ENCODE measurements around the gene GLTP.

DNA sequence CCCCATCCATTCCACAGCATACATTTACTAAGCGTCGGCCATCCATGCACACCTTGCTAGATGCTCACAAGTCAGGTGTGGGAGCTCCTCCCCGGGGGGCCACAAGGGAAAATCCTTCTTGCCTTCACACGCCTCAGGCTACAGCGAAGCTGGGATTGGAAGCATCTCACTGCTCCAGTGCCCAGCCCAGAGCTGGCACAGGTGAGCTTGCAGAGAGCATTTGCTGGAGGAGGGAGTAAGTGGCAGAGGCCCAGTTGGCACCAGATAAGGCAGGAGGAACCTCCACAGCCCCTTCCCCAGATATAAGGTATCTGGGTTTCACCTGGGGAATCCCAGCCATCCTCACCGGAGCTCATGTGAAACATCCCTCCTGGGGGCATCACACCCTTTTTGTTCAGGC lies 49.0 kb downstream of the GLTP start:
- TF ChIP-seq, protein P1, sequence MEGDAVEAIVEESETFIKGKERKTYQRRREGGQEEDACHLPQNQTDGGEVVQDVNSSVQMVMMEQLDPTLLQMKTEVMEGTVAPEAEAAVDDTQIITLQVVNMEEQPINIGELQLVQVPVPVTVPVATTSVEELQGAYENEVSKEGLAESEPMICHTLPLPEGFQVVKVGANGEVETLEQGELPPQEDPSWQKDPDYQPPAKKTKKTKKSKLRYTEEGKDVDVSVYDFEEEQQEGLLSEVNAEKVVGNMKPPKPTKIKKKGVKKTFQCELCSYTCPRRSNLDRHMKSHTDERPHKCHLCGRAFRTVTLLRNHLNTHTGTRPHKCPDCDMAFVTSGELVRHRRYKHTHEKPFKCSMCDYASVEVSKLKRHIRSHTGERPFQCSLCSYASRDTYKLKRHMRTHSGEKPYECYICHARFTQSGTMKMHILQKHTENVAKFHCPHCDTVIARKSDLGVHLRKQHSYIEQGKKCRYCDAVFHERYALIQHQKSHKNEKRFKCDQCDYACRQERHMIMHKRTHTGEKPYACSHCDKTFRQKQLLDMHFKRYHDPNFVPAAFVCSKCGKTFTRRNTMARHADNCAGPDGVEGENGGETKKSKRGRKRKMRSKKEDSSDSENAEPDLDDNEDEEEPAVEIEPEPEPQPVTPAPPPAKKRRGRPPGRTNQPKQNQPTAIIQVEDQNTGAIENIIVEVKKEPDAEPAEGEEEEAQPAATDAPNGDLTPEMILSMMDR (IDR thresholded peaks at IDR 0.05; ENCODE audit: poor library complexity): no peak
- TF ChIP-seq EZH2 (IDR thresholded peaks at IDR 0.05; ENCODE audit: borderline replicate concordance) (no peak), EZH2phosphoT487 (IDR thresholded peaks at IDR 0.05; ENCODE audit: low read depth, severe bottlenecking, unreplicated experiment) (no peak)
